PFSK-1 (cell line): ENCODE data around the gene CENPVL3.

Source experiments
- POLR2AphosphoS5 ChIP-seq: IDR thresholded peaks from 2 replicates; pipeline ENCODE4 v1.6.1; 2012; ENCODE audit warnings: low read depth, mild to moderate bottlenecking, control low read depth, low read length, moderate library complexity
- TAF1 ChIP-seq: IDR thresholded peaks from 2 replicates; pipeline ENCODE4 v1.6.1; 2012; ENCODE audit warnings: low read length, control low read depth, borderline replicate concordance; ENCODE audit not compliant: insufficient read depth

DNA sequence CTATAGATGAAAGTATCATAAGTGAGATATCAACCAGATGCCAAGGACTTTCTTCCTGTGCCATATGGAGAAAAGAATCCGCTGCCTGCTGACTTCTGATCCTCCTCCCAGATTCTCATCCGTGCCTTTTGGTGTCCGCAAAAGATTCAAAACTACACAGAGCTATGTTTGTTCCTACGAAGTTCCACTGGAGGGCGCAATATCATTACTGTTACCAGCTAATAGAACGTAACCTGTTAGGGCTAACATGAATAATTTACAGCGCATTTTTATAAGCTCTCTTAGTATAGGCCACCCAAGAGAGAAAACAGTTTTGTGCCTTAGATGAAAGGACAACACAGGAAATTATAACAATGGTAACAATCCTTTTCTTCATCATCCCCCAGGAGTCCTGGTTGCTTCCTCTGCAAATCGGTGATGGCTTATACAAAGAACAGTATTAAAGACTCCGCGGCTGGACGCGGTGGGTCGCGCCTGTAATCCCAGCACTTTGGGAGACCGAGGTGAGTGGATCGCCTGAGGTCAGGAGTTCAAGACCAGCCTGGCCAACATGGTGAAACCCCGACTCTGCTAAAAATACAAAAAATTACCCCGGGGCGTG, 22.8 kb upstream of the CENPVL3 start:
- TF ChIP-seq POLR2AphosphoS5 (no peak), TAF1 (no peak)
